ENCODE measurements around the gene ITGA2. TPM values are rescaled to one million over a fixed set of nuclear protein-coding genes. Genes with fewer than 3 reads are reported as not detected.
A peak's percentile ranks its signal among the peaks of the same experiment; 100 is the strongest.

ITGA2 gene
- total RNA-seq, 2 donors from 2014 or later, result 0.88 to 3.8 TPM

GRCh38 chr5:53009816-53010215 is 20.7 kb downstream of the ITGA2 start:
- no peak for ATAC-seq
- intact Hi-C loops (cut with DNase I), result no loop called here
- DNase-seq, result no peak

GRCh38 chr5:53010814-53011213 is 21.7 kb downstream of the ITGA2 start:
- intact Hi-C loops (cut with DNase I), result no loop called here
- ATAC-seq, result no peak
- no peak for DNase-seq

- DNase-seq, result no peak
- no peak for ATAC-seq
- intact Hi-C loops (cut with DNase I), result no loop called here
Measured at GRCh38 chr5:53011233-53011632, 22.1 kb downstream of the ITGA2 start.

- ATAC-seq, result no peak
- intact Hi-C loops (cut with DNase I), result no loop called here
- no peak for DNase-seq
Measured at GRCh38 chr5:53013857-53014256, 24.7 kb downstream of the ITGA2 start.

- ATAC-seq (no peak), DNase-seq (no peak)
- intact Hi-C loops (cut with DNase I), result no loop called here
Measured at GRCh38 chr5:53017383-53017782, 28.2 kb downstream of the ITGA2 start.

GRCh38 chr5:53017794-53018391 is 28.7 kb downstream of the ITGA2 start:
- intact Hi-C loops (cut with DNase I), result no loop called here
- ATAC-seq, result no peak
- no peak for DNase-seq

- DNase-seq (no peak), ATAC-seq (no peak)
- intact Hi-C loops (cut with DNase I), result no loop called here
Measured at GRCh38 chr5:53019320-53019719, 30.2 kb downstream of the ITGA2 start.

- ATAC-seq, result no peak
- no peak for DNase-seq
- intact Hi-C loops (cut with DNase I), result no loop called here
Measured at GRCh38 chr5:53022930-53023511, 33.9 kb downstream of the ITGA2 start.

GRCh38 chr5:53023969-53024368 is 34.8 kb downstream of the ITGA2 start:
- intact Hi-C loops (cut with DNase I), result no loop called here
- peak in 1 of 2 donors; percentile 41 for ATAC-seq
- DNase-seq, result no peak

- no peak for ATAC-seq
- intact Hi-C loops (cut with DNase I), result no loop called here
- DNase-seq, result no peak
Measured at GRCh38 chr5:53024535-53024934, 35.4 kb downstream of the ITGA2 start.

GRCh38 chr5:53025487-53025886 is 36.3 kb downstream of the ITGA2 start:
- intact Hi-C loops (cut with DNase I), result no loop called here
- no peak for DNase-seq
- ATAC-seq, result no peak

- intact Hi-C loops (cut with DNase I), result no loop called here
- DNase-seq (peak; percentile 55), ATAC-seq (no peak)
Measured at GRCh38 chr5:53027913-53028312, 38.8 kb downstream of the ITGA2 start.

- no peak for ATAC-seq
- DNase-seq, result no peak
- intact Hi-C loops (cut with DNase I), result no loop called here
Measured at GRCh38 chr5:53029608-53030007, 40.5 kb downstream of the ITGA2 start.

GRCh38 chr5:53030893-53031292 is 41.7 kb downstream of the ITGA2 start:
- intact Hi-C loops (cut with DNase I), result no loop called here
- no peak for ATAC-seq
- no peak for DNase-seq

GRCh38 chr5:53031695-53032096 is 42.5 kb downstream of the ITGA2 start:
- DNase-seq (no peak), ATAC-seq (peak in 1 of 2 donors; percentile 48)
- intact Hi-C loops (cut with DNase I), result no loop called here

- ATAC-seq (no peak), DNase-seq (no peak)
- intact Hi-C loops (cut with DNase I), result no loop called here
Measured at GRCh38 chr5:53032188-53032587, 43.0 kb downstream of the ITGA2 start.

GRCh38 chr5:53034832-53035231 is 45.7 kb downstream of the ITGA2 start:
- no peak for ATAC-seq
- intact Hi-C loops (cut with DNase I), result no loop called here
- DNase-seq, result no peak

- DNase-seq, result no peak
- ATAC-seq, result no peak
- intact Hi-C loops (cut with DNase I), result no loop called here
Measured at GRCh38 chr5:53035868-53036381, 46.8 kb downstream of the ITGA2 start.

GRCh38 chr5:53037141-53037859 is 48.1 kb downstream of the ITGA2 start:
- ATAC-seq (peak in 1 of 2 donors; percentile 78), DNase-seq (no peak)
- intact Hi-C loops (cut with DNase I), result no loop called here

- ATAC-seq (peak in 1 of 2 donors; percentile 17), DNase-seq (no peak)
- intact Hi-C loops (cut with DNase I), result no loop called here
Measured at GRCh38 chr5:53038196-53038847, 49.2 kb downstream of the ITGA2 start.
